K562 (cell line): Measurements from ENCODE around the gene SLC66A3. TPM values are rescaled to one million over a fixed set of nuclear protein-coding genes. Genes with fewer than 3 reads are reported as not detected.

Experiments
- CBX1 ChIP-seq: sonication (generic); IDR thresholded peaks from 2 replicates; pipeline ENCODE4 v1.6.1; 2016; ENCODE audit warnings: antibody characterized with exemption, low read depth, mild to moderate bottlenecking
- CBX8 ChIP-seq: fragments of 200-600 bp; sonication (generic); IDR thresholded peaks from 2 replicates; pipeline ENCODE4 v1.6.1; 2012; ENCODE audit warnings: borderline replicate concordance, mixed run types, low read depth, mild to moderate bottlenecking, moderate library complexity, mixed read lengths, low read length, control low read depth, inconsistent platforms; ENCODE audit not compliant: poor library complexity, severe bottlenecking; ENCODE audit errors: extremely low read depth
- E2F5 ChIP-seq: sonication (generic); formaldehyde crosslinking; IDR thresholded peaks from 2 replicates; pipeline ENCODE4 v1.8.0; 2022; ENCODE audit warnings: mild to moderate bottlenecking, missing genetic modification reagents
- MEF2A ChIP-seq: IDR thresholded peaks from 2 replicates; pipeline ENCODE4 v1.6.1; 2011; ENCODE audit warnings: low read depth, mild to moderate bottlenecking, low read length, moderate library complexity; ENCODE audit not compliant: control insufficient read depth
- MGA ChIP-seq: fragments of 450-650 bp; IDR thresholded peaks from 2 replicates; pipeline ENCODE4 v1.6.1; 2016; ENCODE audit warnings: mild to moderate bottlenecking, moderate library complexity
- NBN ChIP-seq: fragments of 450-650 bp; IDR thresholded peaks from 2 replicates; pipeline ENCODE4 v1.6.1; 2016; ENCODE audit warnings: low read depth, mild to moderate bottlenecking
- SMAD4 ChIP-seq: fragments of 250-450 bp; sonication (Bioruptor Pico); conservative IDR thresholded peaks from 2 replicates; pipeline ENCODE4 v1.8.0; 2021; ENCODE audit warnings: inconsistent platforms, mild to moderate bottlenecking, moderate library complexity
- STAT6 ChIP-seq: sonication (generic); formaldehyde crosslinking; IDR thresholded peaks from 2 replicates; pipeline ENCODE4 v1.8.1; 2023; ENCODE audit warnings: mild to moderate bottlenecking, missing genetic modification reagents
- TAF1 ChIP-seq: IDR thresholded peaks from 2 replicates; pipeline ENCODE4 v1.6.1; 2011; ENCODE audit warnings: mild to moderate bottlenecking, low read length, moderate library complexity; ENCODE audit not compliant: insufficient read depth, control insufficient read depth, severe bottlenecking; ENCODE audit errors: extremely low read depth
- ZNF3 ChIP-seq: fragments of 250-450 bp; sonication (Bioruptor Pico); IDR thresholded peaks from 2 replicates; pipeline ENCODE4 v1.5.0; 2021; ENCODE audit warnings: mild to moderate bottlenecking, moderate library complexity
- ZNF41 ChIP-seq: fragments of 250-450 bp; sonication (Bioruptor Pico); conservative IDR thresholded peaks from 2 replicates; pipeline ENCODE4 v1.4.0; 2020; ENCODE audit warnings: mild to moderate bottlenecking
- polyA plus RNA-seq, 8 experiments: library from polyadenylated mRNA; depleted of rRNA in 4 of 8; stranded (reverse) in 5 of 8; unstranded in 3 of 8; fragments of >200 nt; fragmentation: Nextera tagmentation in 2 of 8; fragmentation: Illumina TruSeq in 1 of 8; extraction: Ambion mirVana in 2 of 8; extraction: Trizol in 1 of 8; gene quantifications; 2 replicates each; pipeline versions ENCODE4 v1.2.1 to v1.2.3, GENCODE V29; 2011 to 2014; ENCODE audit warnings: inconsistent platforms in 1 of 8, missing spikeins in 1 of 8
- total RNA-seq, 7 experiments: library from RNA; depleted of rRNA in 6 of 7; stranded (reverse); fragments of >200 nt in 6 of 7; fragmentation: Illumina TruSeq in 2 of 7; extraction: Trizol in 2 of 7; gene quantifications; 2 replicates each; pipeline versions ENCODE4 v1.2.1 to v1.2.3, GENCODE V29; 2011 to 2021; ENCODE audit warnings: low replicate concordance in 1 of 7

The SLC66A3 gene
- total and polyA plus RNA-seq, 9 of the 15 experiments (the other 6 are each of a cell fraction or from before 2014, with no cell fraction given), result 2.8 to 30.0 (median 9.1) TPM

GRCh38 chr2:11155381-11156035 lies at the start of gene SLC66A3 (continued):
- TF ChIP-seq MGA (peak; percentile 52), NBN (no peak), ZNF3 (no peak), CBX8 (no peak), ZNF41 (no peak), MEF2A (no peak), SMAD4 (CRISPR knock-in tag) (0 out of 2 replicates have a peak, but pooled peaks have one; percentile 25), E2F5 (CRISPR knock-in tag) (no peak), STAT6 (0 out of 2 replicates have a peak, but pooled peaks have one; percentile 38), CBX1 (peak; percentile 65; the same call in 1 of the 2 replicates), TAF1 (peak; percentile 61)
